HG03469 (cell line): ENCODE measurements around the gene LAMC1.

ENCODE experiments used
- ATAC-seq: cut with Tn5 transposase; IDR thresholded peaks from one replicate; pipeline ENCODE4 v1.9.1; 2021; ENCODE audit warnings: mild to moderate bottlenecking, moderate library complexity, moderate number of reproducible peaks; ENCODE audit not compliant: unreplicated experiment

The LAMC1 gene

DNA sequence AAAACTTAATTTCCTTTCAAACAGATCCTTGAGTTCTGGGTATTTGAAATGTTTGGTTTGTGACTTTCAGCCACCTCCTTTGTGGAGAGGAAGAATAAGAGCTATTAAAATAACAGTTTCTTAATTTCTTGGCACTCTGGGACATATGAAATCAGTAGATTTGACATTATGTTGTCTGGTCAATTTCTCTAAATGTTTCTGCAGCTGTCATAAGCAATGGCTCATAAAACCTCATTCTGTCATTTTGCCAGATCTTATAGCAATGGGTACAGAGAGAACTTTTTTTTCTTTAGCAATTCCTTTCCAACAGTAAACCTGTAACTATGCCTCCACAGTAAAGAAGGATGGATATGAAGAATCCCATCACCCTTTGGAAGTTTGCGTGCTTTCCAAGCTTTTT, 52.6 kb downstream of the LAMC1 start:
- no peak for ATAC-seq

GRCh38 chr1:183077097-183077496, 53.9 kb downstream of the LAMC1 start:
- no peak for ATAC-seq

- no peak for ATAC-seq
These were observed 56.6 kb downstream of the LAMC1 start for GRCh38 chr1:183079712-183080388.

DNA sequence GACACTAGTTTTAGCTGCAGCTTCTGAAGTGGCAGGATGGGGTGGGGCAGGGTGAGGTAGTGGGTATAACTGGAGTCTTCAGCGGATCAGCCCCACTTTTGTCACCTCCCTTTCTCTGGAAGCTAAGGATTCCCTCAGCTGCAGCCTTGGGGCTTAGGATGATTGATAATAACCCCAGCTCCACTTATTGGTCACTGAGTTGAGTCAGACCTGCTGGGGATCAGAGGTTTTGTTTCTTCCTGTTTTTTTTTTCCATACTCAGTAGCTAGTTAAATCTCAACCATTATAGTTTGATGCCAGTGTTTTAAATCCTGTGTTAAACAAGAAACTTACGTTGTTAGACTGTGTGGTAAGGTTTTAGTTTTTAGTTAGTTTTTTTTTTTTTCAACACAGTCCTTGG, 57.2 kb downstream of the LAMC1 start:
- ATAC-seq, result no peak

- ATAC-seq, result no peak
These were observed 58.3 kb downstream of the LAMC1 start for GRCh38 chr1:183081402-183082120.

DNA sequence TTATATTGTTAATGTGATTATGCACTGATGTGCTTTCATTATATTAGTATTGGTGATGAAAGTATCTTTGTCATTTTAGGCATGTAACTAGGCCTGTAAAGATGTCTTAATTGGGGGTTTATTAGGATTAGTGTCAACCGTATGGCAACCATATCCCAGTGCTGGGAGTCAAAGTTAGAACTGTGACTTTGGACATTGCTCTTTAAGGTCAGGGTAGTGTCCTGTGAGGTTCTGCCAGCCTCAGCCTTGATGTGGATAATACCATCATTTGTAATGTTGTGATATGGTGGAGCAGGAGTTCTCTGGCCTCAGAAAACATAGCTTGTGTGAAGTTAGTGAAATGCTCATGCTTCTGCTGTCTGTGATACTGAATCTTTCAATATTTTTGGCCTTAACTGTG, 59.4 kb downstream of the LAMC1 start:
- ATAC-seq, result no peak

DNA sequence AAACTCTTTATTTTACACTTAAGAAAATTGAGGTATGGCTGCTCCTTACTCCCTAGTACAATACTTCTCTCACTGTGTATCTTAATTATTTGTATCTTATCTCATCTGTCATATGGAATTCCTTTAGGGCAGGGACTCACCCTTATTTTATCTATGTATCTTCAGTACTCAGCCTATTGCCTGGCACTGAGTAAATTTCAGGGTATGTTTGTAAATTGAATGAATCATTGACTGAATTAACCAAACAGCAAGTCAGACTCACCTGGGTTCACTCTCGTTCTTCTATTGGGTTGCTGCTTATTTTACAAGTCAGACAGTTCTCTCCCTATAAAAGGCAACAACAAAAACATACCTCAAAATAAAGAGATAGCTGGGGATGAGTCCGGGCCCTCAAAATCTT, 63.8 kb downstream of the LAMC1 start:
- ATAC-seq, result no peak

GRCh38 chr1:183089025-183089639, 65.9 kb downstream of the LAMC1 start:
- ATAC-seq, result no peak

DNA sequence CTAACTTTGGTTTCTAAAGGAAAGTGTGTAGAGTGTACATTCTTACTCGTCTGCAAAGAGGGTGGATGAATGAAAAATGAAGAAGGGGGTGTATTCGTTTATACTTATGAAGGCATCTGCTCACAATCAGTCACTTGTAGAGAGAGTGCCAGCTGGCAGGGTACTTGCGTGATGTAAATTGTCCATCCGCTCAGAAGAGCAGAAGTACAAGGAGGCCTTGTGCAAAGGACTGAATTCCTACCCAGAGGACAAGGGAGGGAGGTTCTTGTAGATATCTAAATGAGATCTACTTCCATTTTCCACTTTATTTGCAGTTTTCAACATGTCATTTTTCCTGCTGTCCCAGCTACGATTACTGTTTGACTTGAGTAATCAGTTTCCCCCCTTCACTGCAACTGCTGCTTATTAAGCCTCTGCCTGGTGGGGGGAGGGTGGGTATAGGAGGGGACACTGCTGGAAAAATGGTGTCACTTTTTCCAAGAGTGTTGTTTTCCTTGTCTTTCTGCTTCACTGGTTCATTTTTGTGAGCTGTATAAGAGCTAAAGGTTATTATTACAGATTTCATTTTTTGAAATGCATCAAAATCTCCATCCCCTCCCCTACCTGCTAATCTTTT, 67.3 kb downstream of the LAMC1 start:
- ATAC-seq, result no peak

- ATAC-seq, result no peak
These were observed 68.0 kb downstream of the LAMC1 start for GRCh38 chr1:183091181-183091580.

DNA sequence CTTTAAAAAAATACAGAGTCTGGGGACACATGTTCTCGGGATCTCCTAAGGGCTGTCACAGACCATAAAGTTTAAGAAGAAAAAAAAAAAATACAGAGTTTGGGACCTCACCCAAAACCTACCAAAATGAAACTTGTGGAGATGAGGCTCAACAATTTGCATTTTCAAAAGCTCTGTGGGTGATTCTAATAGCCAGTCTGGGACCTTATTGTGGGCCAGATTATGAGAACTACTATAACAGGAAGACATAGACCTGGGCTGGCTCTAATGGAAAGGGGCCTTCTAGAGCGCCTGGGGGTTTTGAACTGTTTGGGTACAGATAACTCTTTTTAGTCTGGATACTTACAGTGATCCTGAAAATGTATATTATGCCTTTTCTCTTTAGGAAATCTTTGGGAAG, 69.1 kb downstream of the LAMC1 start:
- ATAC-seq, result no peak

DNA sequence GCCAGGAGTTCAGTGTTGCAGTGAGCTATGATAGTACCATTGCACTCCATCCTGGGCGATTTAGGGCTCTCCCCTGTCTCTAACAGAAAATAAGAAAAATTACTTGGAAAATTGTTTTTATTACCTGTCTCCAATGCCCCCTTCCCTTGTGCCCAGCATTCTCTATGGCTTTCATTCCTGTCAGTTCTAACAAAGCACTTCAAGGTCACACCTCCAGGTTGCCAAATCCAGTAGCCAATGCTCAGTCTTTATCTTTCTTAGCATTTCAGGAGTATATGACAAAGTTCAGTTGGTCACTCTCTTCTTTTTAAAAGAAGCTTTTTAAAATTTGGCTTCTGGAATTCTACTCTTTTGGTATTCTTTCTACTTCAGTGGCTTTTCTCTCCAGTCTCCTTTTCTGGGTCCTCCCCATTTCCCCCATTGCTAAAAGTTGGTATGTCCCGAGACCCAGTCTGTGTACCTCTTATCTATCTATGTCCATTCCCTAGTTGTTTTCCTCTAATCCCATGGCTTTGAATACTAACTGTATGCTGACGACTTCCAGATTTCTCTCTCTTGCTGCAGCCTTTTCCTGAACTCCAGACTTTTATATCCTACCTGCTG, 69.9 kb downstream of the LAMC1 start:
- no peak for ATAC-seq

GRCh38 chr1:183093786-183094298, 70.6 kb downstream of the LAMC1 start:
- no peak for ATAC-seq

DNA sequence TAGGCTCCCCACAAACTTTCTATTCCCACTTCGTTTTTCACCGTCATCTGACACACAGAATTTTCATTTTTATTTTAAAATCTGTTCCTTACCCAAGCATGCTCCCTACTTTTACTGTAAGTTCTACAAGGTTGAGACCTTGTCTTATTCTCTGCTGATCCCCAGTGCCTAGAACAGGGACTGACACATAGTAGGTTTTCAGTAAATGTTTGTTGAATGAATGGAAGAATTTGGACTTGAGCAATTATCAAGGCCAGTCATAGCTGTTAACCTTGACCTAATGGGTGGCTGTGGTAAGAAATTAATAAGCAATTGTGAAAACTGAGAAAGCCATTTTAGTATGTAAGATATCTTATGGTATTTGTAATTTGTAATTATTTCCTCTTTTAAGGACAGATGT, 71.1 kb downstream of the LAMC1 start:
- ATAC-seq, result no peak

DNA sequence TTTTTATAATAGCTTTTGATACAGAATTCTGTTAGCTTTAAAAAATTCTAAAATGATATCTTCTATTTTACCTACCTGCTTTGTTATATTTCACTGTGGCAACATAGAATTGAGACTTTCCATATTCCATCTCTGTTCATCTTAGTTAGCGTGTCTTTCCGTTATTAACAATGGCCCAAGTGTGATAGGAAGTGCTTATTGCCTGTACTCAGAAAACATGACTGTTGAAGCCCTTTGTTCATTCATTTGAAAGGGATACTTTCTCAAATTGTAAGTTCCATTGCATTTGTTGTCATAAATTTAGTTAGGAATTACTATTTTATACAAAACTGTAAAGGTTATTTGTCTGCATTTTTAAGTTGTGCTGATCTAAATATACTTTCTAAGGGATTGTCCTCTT, 73.1 kb downstream of the LAMC1 start:
- no peak for ATAC-seq

DNA sequence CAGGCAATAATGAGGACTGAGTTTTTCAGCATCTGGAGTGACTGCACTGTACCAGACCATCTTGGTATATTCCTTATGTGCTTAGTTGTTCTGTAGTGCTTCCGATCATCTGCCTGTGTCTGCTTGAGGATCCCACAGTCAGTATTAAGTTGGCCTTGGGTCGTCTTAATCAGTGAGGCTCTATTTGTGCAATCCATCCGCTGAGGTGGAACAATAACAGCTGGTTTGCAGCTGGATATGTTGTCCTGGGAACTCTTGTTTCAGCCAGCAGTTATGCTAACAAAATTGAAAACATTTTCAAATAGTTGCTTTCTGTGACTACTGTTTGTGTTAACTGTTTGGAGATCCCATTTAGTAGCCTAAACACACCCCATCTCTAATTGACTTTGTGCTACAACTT, 73.7 kb downstream of the LAMC1 start:
- no peak for ATAC-seq

- ATAC-seq, result no peak
These were observed 74.3 kb downstream of the LAMC1 start for GRCh38 chr1:183097438-183098051.

DNA sequence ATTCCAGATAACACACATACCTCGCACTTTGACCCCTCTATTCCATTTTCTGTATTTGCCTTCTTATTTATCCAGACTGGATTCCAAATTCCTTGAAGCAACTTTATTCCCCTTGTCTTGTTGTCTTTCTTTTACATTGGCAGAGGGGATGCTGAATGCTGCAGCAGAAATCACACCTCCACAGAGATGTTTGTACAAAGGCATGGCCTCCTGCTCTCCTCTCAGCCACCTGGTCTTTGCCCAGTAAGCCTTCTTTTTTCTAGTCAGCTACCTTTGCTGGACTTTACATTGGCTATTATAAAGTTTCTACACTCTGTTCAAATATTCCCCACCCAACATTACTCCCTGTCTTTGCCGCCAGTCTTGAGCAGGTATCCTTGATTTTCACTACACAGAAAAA, 75.1 kb downstream of the LAMC1 start:
- no peak for ATAC-seq

- no peak for ATAC-seq
These were observed 77.2 kb downstream of the LAMC1 start for GRCh38 chr1:183100361-183100974.

DNA sequence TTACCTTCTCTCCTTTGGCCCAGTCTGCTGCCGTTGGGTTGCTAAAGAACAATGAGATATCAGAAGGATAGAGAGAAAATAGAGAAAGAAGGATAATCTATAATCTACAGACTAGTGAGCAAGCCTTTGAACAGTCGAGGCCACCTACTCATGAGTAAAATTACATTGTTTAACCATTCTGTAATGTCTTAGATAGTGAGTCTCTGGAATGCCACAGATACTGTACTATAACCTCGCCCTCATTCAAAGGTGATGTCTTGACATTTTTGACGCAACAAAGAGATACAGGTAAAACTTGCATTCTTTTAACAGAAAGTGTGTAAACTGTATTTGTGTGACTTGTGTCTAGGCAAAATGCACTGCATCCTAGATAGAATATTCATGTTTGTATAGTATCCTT, 77.9 kb downstream of the LAMC1 start:
- no peak for ATAC-seq
